ENCODE data around the gene GYG2. TPM values are rescaled to one million over a fixed set of nuclear protein-coding genes. Genes with fewer than 3 reads are reported as not detected.

Gene GYG2
- total RNA-seq, 1 donor from 2014 or later: 4.5 TPM

Other genes with a start within 250 kb of the GYG2 start
- gene CD99, start 137.6 kb upstream of the GYG2 start, total RNA-seq (ENCODE audit: unreplicated experiment): 714 TPM
- gene XG, start 76.9 kb upstream of the GYG2 start, total RNA-seq (ENCODE audit: unreplicated experiment): 0.18 TPM
- 19.8 TPM for gene ARSD, start 100.4 kb downstream of the GYG2 start, total RNA-seq (ENCODE audit: unreplicated experiment)
- gene ARSH, start 177.6 kb downstream of the GYG2 start, total RNA-seq (ENCODE audit: unreplicated experiment): not detected
- gene ARSF, start 212.5 kb downstream of the GYG2 start, total RNA-seq (ENCODE audit: unreplicated experiment): not detected